Measurements from ENCODE around the gene CA12.
"Not testable (repeated sequence)": the region's sequence is repeated elsewhere in the genome, so short reads cannot be mapped to it uniquely, and the experiment has no call there.

CA12 gene

DNA sequence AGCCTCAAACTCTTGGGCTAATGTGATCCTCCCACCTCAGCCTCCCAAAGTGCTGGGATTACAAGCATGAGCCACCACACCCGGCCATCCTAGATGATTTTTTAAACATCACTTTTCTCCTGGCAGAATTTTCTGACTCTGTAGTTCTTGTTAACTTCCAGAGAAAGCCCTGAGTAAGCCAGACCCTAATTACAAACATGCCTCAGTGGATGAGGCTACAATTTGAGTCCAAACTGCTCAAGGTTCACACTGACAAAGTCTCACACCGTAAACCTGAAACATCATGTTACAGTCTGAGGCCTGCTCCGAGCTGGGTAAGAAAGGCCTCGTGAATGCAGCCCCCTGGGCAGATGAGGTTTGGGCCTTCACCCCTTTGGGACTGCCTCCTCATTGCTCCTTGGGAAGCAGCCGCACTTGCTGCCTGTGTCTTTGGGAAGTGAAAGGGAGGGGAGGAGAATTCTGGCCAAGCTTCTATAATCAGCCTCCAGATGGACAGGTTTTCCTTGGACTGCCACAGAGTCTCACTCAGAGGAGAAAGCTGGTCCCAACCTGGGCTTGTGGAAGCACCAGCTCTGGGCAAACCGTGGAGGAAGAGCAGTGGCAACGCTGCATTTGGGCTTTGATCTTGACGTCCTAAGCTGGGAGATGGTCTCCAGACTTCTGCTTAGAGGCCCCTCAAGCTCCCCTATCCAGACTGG is 46.0 kb downstream of the CA12 start:
- DNase-seq (ENCODE audit: low spot score): no peak

DNA sequence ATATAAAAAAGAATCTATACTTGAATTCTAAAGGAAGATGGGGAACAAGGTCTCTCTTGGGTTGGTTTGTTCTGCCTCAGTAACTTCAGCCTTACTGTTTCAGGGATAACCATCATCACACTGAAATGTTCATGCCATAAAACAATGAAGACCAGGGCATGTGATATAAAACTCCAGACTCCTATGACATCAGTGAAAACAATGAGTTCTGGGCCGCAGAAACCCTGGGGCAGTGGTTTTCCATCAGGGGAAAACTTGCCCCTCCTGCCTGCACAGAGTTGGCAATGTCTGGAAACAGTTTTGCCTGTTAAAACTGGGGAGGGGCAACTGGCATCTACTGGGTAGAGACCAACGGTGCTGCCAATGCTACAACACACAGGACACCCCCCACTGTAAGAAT is 46.8 kb downstream of the CA12 start:
- DNase-seq (ENCODE audit: low spot score): no peak

DNA sequence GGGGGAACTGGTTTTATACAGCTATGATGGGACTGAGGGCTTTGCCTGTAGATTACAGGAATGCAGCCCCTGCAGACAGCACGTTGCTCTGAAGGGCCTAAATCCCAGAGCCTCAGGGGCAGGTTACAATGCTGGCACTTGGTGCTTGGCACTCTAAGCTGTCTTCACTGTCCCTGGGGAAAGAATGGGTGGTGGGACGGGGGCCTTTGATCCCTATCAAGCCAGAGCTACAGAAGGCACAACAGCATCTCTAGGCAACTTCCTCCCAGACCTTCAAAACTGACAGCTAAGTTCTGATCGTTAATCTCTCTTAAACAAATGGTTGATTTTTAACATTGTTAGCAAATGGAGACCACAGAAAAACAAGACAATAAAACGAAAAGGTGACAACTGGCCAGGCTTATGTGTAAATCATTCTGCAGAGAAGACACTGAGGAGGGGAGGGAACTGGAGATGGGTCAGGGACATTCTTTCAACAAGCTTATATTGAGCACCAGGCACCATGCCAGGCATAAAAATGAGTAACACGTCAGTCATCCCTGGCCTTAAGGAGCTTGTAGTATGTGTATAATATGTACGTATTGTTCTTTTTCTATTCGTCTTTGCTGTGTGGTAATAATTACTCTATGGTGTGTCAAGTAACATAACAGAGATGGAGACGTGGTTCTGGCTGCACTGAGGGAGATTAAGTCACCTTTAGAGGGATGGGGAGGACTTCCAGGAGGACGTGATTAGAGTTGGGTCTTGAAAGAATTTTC is 49.1 kb downstream of the CA12 start:
- DNase-seq (ENCODE audit: low spot score): no peak

DNA sequence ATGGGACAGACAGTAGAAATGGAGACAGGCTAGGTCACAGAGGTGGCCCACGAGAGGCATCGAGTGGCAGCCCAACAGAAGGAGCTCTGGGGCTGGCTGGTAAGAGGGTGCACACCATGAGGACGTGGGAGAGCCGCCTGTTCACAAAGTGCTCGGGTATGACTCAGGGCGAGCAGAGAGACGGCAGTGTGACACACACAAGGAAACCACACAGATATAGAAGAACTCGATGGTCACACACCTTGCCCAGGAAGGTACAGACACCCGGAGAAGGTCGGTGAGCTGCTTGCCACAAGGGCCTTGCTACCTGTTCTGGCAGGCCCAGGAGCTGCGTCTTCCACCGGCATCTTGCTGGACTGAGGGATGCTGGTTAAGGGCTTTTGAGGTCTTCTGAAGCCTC is 50.2 kb downstream of the CA12 start:
- DNase-seq (ENCODE audit: low spot score): no peak

DNA sequence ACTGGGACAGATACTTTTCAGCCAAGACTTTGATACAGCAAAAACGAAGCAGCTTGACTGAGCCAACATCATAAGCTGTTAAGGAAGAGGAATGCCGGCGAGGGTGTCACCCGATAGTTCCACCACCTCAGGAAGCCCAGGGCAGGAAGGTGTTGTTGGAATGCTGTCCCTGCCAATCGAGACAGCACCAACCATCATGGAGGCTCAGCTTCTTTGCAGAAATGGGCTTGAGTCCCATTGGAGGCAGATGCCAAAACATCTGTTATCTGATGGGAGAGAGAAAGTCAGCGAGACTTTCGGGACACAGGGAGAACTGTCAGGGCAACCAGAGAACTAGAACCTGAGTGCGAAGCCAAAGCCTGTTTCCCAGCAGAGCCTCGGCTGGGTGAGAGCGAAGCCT is 50.7 kb downstream of the CA12 start:
- DNase-seq (ENCODE audit: low spot score): no peak

DNA sequence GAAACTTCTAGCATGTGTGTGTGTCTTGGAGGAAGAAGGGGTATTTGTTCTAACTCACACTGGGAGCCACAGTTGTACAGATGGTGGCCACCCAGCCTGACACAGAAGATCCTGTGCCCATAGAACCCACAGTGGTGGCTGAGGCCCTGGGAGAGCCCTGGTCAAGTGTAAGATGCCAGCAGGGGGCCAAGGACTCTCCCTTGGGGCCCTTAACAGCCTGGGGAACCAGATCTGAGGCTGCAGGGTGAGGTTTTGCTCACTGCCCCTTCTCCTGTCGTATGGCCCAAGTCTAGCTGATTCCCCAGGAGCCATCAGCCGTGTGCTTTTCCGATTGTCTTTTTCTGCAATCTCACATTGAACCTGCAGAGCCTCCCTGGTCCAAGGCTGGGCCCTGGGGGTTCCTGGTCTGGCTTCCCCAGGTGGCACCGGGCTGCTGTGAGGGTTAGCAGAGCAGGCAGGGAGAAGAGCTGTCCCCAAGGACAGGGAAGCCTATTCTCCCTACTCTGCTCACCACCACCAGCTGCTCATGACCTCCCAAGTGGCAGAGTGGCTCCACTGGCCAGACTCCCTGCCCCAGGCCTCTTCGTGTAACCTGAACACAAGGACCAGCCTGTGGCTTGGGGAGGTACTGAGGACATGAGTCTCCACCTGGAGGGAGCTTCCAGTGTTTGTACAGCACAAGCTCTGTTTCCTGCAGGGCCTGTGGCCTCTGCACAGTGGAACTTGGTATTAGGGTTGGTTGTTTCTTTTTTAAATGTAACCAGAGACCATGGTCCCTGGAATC is 51.9 kb downstream of the CA12 start:
- no peak for DNase-seq (ENCODE audit: low spot score)

DNA sequence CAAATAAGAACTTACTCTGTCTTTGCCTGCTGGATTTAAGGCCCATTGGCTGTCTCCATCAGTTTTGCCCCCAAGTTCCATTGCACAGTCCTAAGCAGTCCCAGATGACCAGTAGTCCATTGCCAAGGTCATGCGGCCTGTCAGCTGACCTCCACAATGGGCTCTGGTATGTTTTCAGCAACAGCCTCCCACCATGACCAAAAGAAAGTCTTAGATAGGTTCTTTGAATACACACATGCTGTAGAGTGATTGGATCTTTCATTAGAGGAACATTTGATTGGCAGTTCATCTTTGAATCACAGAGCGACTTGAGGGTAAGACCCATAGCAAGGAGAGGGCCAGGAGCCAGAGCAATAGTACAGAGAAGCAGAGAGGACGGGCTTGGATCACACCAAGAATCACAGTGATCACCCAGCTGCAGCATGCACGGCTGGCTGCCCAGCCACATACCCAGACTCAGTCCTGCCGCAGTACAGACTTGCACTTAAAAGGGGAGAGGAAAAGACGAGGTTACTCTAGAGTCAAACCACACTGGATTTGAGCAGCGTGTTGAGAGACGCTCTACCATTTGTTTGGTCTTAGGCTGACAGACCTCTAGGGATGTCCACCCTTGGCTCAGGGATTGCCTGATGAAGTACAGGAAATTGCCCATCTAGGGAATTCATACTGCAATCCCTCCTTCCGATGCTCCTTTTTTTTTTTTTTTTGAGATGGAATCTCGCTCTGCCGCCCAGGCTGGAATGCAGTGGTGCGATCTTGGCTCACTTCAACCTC is 53.8 kb downstream of the CA12 start:
- DNase-seq (ENCODE audit: low spot score): no peak

DNA sequence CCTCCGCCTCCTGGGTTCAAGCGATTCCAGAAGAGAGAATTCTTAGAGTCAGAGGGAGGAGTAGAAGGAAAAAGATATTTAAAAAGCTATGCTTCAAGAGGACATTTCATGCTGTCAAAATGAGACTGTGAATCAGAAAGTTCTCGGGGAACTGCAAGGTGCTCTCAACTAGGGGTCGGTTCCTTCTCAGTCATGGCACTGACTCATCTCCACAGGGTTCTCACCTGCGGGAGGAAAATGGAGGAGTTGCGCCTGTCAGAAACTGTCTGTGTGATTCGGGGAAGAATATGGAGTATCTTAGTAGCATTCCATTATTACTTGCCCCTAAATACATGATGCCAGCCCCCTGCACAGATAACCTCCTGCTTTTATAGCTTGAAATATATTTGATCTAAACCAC is 56.9 kb downstream of the CA12 start:
- DNase-seq (ENCODE audit: low spot score): no peak

DNA sequence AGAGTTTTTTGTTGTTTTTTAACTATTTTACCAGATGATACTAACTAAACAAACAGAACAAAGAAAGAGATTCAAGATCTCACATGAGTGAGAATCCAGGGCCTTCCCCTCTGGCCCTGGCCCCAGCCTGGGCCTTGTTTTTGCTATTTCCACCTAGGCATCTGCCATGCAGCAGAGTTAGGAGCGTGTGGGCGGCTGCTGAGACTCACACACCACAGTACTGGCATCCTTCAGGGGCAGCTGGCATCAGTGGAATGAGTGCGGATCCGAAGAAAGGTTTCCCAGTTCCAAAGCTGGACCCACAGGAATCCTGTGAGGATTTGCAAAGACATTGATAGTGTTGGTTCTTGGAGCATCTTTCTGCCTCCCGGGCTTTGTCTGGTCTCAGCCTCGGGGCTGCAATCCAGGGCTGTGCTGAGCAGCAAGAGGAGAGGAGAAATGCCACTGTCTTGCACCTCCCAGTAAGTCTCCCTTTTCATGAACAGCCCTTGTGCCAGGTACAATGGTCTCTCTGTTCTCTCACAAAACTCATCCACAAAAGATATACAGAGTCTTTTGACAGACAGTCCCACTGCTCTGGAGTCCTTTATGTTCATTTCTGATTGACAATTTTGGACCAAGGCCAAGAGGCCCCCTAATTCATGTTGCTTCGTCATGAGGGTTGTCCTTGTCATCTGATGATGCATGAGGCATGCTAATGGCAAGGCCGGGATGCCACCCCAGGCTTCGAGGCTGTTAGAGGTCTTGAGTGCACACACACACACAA is 57.7 kb downstream of the CA12 start:
- no peak for DNase-seq (ENCODE audit: low spot score)

DNA sequence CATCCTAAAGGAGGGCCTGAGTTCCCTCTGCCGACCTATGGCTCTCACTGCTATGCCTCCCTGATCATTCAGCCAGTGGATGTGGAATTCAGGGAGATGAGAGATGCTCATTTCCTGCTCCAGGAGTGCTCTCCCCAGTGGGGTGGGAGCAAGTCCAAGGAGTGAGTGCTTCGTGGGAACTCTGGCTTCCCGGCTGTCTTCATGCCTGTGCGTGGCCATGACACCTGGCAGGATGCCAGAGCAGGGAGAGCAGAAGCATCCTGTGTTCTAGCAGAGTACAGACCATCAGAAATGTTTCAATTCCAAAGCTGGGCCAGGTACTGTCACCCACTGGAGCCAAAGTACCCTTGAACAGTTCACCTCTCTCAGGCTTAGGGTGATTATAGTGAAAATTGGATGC is 59.1 kb downstream of the CA12 start:
- no peak for DNase-seq (ENCODE audit: low spot score)

DNA sequence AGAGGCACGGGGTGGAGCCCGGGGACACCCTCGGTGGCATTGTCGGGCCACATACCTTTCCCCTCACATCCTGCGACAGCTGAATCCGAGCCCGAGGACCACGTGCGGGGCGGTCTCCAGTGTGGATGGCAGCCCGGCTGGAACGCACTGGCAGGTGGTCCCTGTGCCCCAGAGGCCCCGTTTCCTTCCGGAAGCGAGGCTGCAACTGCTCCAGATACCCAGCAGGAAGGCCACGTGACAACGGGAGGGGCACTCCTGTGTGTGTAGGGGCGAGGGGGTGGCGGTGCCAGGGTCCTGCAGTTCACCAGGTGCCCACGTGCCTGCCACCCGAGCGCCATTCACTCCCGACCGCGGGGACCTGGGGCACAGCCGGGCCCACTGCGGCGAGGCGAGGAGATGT is 60.2 kb downstream of the CA12 start:
- no peak for DNase-seq (ENCODE audit: low spot score)

DNA sequence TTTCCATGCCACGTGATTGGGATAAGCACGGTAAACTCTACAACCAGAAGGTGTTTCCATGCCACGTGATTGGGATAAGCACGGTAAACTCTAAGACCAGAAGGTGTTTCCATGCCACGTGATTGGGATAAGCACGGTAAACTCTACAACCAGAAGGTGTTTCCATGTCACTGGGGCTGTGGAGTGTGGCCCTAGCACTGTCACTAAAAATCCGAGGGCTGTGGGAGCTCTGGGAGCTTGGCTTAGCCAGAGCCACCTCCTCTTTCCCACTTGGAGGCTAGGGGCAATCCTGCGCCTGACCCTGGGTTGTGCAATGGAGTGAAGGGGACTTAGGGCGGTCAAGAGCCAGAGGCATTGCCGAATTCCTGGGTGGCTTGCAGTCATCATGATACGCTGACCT is 60.7 kb downstream of the CA12 start:
- not testable (repeated sequence) for DNase-seq (ENCODE audit: low spot score)

DNA sequence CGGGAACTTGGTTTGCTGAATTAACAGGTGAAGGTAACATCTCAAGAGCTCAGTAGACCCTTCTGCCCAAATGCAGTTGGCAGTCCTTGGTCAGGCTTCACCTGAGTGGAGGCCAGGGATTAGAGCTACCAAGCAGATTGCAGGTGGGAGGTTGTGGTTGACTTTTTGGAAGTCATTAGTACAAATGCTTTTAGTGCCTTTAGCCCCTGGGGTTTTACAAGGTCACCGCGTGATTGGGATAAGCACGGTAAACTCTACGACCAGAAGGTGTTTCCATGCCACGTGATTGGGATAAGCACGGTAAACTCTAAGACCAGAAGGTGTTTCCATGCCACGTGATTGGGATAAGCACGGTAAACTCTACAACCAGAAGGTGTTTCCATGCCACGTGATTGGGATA is 61.2 kb downstream of the CA12 start:
- DNase-seq (ENCODE audit: low spot score): not testable (repeated sequence)

DNA sequence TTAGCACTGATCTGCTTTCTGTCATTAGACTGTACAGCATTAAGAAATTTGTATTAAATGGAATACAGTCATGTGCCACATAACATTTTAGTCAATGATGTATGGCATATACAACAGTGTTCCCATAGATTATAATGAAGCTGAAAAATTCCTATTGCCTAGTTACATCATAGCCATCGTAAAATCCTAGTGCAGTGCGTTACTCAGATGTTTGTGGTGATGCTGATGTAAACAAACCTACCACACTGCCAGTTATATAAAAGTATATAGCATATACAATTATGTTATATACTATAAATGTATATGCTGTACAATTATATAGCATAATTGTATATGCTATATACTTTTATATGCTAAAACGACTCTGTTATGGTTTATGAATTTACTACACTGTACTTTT is 62.6 kb downstream of the CA12 start:
- DNase-seq (ENCODE audit: low spot score): no peak

DNA sequence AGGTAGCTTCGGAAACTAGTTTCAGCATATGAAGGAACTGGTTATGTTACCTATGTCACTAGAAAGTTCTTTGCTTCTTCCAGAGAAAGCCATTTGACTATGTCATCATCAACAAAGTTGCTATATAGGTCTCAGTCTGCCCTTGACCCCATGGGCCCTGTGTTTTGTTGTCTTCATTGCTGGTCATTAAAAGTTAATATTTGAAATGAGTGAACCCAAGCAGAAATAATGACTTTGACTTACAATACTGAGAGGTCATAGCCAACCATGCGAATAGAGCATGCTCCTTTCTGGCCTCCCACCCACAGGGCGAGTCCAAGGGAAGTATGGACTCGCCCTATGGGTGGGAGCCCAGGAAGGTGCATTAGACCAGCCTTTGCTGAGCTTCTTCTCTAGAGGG is 63.3 kb downstream of the CA12 start:
- DNase-seq (ENCODE audit: low spot score): no peak

DNA sequence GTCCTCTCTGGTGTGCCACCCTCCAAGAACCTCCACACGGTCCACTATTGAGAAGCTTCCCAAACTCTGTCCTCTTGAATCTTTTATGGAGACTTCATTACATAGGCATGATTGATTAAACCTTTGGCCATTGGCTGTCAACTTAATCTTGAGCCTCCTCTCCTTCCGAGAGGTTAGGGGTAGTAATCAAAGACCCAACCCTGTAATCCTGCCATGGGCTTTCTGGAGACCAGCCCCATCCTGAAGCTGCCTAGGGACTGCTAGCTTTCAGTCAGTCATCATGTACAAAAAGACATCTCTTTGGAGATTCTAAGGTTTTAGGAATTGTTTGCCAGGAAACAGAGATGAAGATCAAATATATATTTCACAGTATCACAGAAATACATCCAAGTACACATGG is 67.2 kb downstream of the CA12 start:
- no peak for DNase-seq (ENCODE audit: low spot score)

DNA sequence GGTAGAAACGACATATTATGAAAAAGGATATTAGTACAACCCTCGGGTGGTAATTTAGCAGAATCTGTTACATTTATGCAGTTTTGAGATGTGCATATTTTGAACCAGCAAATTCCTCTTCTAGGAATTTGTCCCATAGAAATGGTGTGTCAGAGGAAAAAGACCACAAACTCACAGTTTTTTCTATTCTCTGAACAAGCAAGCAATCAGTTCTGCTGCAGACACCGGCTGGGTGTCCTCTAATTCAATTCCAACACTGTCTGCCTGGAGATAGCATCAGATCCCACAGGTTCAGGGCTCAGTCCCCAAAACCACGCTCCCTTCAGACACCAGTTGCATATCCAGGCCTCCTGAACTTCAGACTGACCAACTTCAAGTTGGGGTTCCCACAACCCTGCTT is 67.8 kb downstream of the CA12 start:
- no peak for DNase-seq (ENCODE audit: low spot score)

DNA sequence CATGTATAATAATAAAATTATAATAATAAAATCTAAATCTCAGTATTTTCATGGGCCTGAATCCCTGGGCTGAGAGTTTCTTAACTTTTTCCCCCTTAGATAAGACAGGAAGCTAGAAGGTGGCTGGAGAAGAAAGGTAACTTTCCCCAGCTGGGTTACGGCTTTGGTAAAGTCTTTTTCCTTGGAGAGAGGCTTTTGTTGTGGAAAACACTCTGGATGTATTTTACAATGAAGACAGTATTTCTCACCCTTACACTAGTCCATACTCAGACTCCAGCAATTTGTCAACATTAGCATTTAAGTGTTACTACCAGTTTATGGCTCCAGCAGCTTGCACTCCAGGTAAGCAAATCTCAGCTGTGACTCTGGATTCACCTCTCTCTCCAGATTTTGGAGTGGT is 69.4 kb downstream of the CA12 start:
- no peak for DNase-seq (ENCODE audit: low spot score)

DNA sequence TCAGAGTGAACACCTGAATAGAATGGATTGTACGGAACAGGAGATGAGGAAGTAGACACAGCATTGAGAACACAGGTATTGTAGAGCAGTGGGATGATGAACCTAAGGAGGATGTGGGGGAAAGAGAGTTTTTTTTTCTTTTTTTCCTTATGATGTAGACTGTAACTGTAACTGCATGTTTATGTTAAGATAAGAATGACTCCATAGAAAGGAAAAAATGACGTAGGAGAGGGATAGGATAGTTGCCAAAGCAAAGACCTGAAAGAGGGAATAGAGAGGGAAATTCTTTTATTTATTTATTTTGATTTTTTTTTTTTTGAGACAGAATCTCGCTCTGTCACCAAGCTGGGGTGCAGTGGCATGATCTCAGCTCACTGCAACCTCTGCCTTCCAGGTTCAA is 71.0 kb downstream of the CA12 start:
- no peak for DNase-seq (ENCODE audit: low spot score)

DNA sequence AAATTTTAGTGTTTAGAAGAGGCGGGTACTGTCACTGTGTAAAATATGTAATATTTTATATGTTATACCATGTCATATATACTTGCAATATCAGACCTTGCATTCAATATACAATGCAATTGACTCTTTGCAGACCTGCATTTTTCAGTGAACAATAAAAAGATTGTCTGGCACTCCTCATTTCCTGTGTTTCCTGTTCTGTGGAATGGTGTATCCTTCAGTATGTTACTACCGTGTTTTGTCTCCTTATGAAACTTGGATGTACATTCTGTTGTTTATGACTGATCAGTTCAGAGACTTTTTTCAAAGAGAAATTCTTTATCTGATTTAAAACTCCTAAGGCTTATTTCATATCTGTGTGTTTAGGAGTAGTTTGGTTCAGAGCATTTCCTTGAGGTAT is 72.7 kb downstream of the CA12 start:
- DNase-seq (ENCODE audit: low spot score): no peak

DNA sequence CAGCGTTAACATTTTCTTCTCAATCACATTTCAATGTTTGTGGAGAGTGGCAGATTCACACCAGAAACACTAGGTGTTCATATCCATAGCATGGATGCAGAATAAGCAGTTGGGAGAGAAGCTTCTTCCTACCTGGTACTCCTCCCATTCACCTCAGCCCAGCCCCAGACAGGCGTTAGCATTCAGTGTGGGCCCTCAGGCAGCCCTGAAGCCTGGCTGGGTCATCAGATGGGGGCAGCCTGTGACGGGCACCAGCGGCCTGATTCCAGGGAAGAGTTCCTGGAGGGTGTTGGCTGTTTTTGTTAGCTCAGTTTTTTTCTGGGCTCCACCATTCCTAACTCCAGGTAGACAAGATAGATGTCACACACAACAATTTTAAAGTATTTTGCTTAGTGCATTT is 73.2 kb downstream of the CA12 start:
- DNase-seq (ENCODE audit: low spot score): no peak
